Suprapubic skin (tissue), 3 donors: ENCODE data around the gene MYO5C.

ENCODE experiments used
- CTCF ChIP-seq, 2 donors: fragments of 200-600 bp in 1 of 2; fragments of 450-650 bp in 1 of 2; sonication (generic) in 1 of 2; IDR thresholded peaks; one replicate each; pipeline ENCODE4 v1.5.1; 2016 to 2019; ENCODE audit warnings: antibody characterized with exemption in 2 of 2, mild to moderate bottlenecking in 1 of 2, moderate library complexity in 1 of 2
- EP300 ChIP-seq: sonication (generic); formaldehyde crosslinking; IDR thresholded peaks from one replicate; pipeline ENCODE4 v1.6.1; 2017; ENCODE audit warnings: antibody characterized with exemption

- TF ChIP-seq CTCF (IDR thresholded peaks at IDR 0.05) (no peak), EP300 (no peak)
Observed at GRCh38 chr15:52256930-52257733, 38.5 kb downstream of the MYO5C start.
